Cerebellar cortex (tissue), 1 donor: ENCODE results near the gene CBLC.
A peak's percentile ranks its signal among the peaks of the same experiment; 100 is the strongest.

Source experiments
- DNase-seq: peaks from one replicate; pipeline ENCODE4 v3.0.0-alpha.2; 2015; ENCODE audit warnings: low spot score

Gene CBLC

DNA sequence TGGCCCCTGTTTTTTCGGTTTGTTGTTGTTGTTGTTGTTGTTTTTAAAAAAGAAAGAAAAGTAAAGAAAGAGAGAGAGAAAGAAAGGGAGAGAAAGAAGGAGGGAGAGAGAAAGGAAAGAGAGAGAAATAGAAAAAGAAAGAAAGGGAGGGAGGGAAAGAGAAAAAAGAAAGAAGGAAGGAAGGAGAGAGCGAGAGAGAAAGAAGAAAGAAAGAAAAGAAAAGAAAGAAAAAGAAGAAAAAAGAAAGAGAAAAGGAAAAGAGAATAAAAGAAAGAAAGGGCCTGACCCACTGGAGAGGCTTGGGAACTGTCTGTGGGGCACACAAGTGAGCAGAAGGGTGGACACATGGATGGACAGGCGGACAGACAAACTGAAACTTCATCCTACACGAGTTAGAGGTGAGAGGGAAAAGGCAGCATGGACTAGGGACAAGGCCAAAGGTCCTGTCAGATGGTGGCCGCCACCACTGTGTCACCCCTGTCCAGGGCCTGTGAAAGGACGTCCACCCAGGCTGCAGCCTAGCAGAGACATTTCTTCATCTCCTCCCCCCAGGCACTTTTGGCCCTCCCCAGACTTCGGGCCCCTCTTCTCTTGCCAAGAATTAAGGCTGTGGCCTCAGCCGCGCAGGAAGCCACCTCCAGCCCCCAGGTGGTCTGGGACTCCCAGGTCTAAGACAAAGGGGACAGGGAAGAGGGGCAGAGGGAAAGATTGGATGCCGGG, 22.1 kb downstream of the CBLC start:
- no peak for DNase-seq

DNA sequence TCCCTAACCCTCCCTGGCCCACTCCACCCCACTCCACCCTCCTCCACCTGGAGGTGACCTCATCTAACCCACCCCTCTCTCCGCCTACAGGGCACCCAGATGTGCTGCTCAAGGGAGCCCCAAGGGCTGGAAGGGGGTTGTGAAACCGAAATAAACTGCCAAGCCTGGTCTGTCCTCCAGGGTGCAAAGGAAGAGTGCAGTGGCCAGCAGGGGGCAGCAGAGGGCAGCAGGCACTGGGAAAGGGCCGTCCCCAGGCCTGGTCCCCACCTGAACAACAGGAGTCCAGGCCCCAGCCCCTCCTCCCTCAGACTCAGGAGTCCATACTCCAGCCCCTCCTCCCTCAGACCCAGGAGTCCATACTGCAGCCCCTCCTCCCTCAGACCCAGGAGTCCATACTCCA, 22.8 kb downstream of the CBLC start:
- DNase-seq: peak; percentile 68

DNA sequence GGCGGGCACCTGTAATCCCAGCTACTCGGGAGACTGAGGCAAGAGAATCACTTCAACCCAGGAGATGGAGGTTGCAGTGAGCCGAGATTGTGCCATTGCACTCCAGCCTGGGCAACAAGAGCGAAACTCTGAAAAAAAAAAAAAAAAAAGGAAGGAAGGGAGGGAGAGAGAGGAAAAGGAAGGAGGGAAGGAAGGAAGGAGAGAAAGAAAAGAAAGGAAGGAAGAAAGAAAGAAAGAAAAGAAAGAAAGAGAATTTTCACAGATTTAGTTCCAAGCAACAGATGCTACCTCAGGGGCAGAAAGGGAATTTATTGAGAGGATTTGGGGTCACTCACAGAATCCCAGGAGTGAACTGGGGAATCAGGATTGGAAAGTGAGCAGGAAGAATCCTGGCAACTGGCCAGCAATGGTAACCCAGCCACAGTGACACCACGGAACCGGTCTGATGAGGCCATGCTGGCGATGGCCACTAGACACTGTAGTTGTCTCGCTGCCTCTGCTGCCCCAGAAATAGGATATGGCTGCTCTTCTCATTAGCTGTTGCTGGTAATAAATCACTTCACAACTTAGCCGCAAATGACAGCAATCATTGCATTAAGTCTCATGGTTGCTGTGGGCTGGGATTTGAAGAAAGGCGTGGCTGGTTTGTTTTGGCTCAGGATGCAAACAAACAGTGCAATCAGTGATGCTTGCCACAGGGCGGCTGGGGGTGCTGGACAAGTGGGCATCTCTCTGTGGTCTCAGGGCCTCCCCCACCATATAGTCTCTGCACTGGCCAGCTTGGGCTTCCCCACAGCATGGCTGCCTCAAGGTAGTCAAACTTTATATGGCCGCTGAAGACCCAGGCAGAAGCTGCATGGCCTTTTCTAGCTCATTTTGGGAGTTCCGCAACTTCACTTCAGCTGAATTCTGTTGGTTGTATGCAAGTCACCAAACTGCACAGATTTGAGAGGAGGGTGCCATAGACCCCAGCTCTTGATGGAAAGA, 26.0 kb downstream of the CBLC start:
- DNase-seq: no peak

DNA sequence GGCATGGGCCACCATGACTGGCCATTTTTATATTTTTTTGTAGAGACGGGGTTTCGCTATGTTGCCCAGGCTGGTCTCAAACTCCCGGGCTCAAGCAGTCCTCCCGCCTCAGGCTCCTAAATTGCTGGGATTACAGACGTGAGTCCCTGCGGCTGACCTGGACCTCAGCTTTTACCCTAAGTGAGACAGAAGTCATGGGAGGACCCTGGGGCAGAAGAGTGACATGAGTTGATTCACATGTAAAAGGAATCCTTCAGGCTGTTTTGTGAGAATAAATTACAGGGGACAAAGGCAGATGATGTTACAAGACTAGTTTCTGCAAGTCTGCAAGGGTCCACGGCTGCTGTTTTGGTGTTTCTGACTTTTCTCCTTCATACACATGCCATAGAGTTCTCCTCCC, 28.6 kb downstream of the CBLC start:
- no peak for DNase-seq

DNA sequence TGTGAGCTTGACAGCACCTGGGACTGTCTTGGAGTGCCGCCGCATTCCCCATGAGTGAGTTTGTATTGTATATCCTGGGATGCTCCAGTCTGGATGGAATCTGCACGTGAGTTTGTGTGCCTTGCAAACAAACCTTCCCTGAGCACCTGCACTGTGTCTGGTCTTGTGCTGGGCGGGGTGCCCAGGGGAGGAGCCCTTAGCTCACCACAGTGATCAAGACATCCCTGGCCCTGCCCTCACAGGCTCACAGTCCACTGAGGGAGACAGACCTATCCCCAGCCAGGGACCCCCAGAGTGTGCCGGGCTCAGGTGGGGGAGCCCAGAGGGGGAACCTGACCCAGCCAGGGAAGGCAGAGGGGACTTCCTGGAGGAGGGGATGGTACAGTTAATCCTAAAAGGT, 29.5 kb downstream of the CBLC start:
- DNase-seq: no peak

DNA sequence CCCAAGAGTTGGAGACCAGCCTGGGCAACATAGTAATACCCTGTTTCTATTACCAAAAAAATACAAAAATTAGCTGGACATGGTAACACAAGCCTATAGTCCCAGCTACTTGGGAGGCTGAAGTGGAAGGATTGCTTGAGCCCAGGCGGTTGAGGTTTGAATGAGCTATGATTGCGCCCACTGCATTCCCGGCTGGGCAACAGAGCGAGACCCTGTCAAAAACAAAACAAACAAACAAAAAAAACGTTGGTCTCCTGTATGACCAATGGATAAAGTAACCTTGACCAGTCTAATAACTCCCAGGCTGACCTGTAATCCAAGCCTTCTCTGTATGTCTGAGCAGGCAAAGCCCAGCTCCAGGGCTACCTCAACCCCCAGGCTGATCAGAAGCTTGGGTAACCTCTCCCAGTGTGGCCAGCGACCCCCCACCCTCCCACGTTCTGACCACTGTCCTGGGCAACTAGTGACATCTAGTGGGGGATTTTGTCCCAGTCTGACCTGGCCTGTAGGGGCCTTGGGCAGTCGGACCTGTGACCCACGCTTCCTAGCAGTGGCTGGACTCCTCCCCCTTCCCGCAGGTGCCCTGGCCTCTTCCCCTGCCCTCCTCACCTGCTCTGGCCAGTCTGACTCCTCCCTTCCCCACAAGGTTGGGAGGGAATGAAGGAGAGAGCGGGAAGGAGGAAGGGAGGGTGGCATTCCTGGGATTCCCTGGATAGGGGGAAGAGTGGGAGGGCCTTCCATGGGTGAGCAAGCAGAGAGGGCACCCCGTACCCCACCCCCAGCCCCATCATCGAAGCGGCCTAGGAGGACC, 30.2 kb downstream of the CBLC start:
- peak; percentile 66 for DNase-seq

DNA sequence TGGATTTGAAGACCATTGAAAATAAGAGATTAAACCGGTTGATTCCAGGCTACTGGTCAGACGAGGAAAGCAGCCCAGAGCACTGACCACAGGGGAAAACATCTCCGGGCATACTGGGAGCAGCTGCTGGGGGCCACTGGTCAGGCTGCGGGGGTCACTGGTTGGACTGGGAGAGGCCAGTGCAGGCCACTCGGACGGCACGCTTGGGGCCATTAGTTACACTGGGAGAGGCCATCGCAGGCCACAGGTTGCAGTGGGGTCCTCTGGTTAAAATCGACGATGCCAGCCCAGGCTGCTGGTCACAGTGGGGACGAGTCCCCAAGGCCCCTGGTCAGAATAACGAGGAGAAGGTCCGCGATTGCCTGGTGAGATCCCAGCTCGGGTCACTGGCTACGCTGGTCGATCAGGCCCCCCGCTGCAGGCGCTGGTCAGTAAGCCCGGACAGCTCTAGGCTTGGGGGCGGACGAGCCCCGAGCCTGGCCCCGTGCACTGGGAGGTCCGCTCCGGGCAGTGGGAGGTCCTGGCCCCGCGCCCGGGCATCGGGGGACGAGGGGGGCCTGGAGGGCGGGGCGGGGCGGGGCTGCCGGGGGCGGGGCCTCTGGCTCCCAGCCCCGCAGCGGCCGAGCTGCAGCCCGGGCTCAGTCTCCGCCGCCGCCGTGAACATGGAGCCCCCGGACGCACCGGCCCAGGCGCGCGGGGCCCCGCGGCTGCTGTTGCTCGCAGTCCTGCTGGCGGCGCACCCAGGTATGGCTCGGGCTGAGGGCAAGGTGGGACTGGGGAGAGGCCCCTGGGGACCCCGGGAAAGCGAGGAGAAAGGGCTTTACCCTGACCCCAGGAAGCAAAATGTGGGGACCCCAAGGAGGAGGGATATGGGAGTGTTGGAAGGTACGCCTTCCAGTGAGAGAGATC, 31.0 kb downstream of the CBLC start, which contains the start of gene BCAM:
Gene BCAM, plus strand, starts transcription at position 641 of the 909 bp plus-strand sequence. Its CDS starts 22 bp downstream, at position 663.
- peak; percentile 38 for DNase-seq

DNA sequence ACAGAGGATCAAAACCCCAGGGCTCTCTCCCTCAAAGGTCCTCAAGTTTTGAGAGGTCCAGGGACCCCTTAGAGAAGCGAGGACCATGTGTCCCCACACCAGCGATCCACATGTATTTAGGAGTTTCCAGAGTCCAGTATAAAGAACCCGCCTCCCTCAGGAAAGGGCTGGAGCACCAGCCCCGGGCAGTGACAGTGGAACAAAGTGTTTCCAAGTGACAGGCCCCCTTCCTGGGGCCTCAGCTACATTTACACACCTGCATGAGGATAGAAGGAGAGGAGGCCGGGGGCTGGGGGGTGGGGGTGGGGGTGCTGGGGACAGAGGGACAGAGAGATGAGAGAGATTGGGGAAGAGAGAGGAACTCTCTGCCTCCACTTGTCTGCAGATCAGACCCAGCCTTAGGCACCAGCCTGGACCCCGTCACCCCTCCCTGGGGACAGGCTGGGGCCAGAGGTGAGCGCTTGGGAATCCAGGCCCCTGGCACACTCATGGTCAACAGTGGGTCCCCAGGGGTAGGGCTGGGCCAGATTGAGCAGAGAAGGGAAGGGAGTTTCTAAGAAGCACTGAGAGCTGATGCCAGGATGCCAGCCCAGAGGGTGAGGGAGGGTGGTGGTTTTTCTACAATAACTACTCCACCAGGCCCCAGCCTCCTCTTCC, 32.0 kb downstream of the CBLC start:
- no peak for DNase-seq

DNA sequence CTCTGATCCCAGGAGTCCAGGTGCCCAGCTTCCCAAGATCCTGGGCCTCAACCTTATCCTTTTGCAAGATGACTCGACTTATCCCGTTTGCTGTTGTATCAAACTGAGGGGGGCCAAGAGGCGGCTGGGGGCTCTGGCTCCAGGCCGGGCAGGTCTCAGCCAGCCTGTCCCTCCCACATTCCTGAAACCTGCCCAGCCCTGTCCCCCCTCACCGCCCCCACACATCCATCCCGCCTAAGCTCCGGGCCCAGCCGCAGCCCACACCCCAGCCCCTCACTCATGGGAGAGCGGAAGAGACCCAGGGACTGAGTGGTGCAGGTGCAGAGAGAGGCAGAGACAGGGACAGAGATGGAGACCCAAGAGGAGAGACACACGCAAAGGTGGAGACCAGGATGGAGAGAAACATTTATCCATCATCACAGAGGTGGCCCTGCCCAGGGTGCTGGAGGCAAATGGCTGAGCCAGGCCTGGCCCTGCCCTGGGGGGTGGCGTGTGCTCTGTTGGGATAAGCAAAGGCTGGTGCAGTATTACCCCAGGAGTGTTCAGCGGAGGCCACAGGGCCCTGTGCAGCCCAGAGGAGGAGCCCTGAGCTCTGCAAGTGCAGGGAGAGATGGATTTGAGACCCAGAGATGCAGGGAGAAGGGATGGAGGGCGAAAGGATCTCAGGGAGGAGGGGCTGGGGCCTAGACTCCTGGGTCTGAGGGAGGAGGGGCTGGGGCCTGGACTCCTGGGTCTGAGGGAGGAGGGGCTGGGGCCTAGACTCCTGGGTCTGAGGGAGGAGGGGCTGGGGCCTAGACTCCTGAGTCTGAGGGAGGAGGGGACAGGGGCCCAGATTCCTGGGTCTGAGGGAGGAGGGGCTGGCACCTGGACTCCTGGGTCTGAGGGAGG, 32.8 kb downstream of the CBLC start:
- no peak for DNase-seq

DNA sequence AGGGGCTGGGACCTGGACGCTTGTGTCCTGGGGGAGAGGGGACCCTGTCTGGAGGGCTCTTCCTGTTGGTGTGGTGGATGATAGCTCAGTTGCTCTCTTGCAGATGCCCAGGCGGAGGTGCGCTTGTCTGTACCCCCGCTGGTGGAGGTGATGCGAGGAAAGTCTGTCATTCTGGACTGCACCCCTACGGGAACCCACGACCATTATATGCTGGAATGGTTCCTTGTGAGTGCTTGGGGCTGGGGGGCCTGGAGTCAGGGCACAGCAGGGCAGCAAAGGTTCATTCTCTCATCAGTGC, 33.4 kb downstream of the CBLC start:
- no peak for DNase-seq

DNA sequence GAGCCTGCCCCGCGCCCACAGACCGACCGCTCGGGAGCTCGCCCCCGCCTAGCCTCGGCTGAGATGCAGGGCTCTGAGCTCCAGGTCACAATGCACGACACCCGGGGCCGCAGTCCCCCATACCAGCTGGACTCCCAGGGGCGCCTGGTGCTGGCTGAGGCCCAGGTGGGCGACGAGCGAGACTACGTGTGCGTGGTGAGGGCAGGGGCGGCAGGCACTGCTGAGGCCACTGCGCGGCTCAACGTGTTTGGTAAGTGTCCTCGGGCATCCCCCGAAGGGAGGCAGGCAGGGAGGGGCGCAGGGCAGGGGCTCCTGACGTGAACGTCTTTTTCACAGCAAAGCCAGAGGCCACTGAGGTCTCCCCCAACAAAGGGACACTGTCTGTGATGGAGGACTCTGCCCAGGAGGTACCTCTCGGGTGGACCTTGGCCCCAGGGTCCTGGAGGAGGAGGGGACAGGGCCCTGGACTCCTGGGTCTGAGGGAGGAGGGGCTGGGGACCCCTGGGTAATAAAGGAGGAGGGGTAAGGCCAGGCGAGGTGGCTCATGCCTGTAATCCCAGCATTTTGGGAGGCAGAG, 34.5 kb downstream of the CBLC start:
- no peak for DNase-seq

DNA sequence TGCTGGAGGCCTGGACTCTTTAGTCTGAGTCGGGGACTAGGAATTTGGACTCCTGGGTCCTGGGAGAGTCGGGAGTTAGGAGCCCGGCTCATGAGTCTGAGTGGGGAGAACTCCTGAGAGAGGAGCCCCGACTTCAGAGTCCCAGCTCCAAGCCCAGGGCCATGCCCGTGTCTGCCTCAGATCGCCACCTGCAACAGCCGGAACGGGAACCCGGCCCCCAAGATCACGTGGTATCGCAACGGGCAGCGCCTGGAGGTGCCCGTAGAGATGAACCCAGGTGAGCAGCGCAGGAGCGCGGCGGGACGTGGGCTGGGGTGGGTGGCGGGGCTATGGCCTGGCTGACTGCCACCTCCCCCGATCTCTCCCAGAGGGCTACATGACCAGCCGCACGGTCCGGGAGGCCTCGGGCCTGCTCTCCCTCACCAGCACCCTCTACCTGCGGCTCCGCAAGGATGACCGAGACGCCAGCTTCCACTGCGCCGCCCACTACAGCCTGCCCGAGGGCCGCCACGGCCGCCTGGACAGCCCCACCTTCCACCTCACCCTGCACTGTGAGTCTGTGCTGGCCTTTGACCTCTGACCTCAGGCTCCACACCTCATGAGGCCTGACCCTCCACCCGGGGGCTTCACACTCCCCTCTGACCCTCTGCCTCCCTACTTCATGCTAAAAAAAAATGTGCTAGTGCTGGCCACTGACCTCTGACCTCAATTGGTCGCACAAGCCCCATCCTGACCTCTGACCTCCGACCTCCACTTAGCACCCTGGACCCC, 35.6 kb downstream of the CBLC start:
- no peak for DNase-seq

DNA sequence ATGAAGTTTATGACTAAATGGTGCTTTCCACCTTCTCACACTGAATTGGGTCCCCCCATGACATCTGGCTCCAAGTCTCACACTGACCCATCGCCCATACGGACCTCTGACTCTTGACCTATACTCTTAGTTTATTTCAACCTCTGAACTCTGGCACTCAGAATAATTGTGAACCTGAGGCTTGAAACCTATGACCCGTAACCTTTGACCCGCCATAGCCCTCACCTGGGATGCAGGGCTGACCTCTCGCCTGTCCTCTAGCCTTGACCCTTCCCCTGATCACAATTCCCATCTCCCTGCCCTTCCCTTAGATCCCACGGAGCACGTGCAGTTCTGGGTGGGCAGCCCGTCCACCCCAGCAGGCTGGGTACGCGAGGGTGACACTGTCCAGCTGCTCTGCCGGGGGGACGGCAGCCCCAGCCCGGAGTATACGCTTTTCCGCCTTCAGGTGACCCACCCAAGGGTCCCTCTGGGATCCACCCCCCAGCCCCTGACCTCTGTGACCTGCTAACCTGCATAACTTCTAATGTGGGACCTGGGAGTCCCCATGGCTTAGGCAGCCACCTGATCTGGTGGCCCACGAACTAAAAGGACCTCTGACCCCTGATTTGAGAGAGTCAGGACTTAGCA, 36.3 kb downstream of the CBLC start:
- no peak for DNase-seq

DNA sequence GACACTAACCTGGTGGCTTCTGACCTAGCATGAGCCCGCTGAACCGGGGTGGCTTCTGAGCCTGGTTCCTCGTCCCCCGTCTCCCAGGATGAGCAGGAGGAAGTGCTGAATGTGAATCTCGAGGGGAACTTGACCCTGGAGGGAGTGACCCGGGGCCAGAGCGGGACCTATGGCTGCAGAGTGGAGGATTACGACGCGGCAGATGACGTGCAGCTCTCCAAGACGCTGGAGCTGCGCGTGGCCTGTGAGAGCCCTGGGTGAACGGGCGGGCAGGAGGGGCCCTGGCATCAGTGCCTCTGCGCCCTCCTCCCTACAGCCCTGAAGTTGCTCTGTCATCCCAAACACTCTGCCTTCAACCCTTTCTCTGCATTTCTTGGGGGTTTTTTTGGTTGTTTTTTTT, 36.8 kb downstream of the CBLC start:
- DNase-seq: no peak

DNA sequence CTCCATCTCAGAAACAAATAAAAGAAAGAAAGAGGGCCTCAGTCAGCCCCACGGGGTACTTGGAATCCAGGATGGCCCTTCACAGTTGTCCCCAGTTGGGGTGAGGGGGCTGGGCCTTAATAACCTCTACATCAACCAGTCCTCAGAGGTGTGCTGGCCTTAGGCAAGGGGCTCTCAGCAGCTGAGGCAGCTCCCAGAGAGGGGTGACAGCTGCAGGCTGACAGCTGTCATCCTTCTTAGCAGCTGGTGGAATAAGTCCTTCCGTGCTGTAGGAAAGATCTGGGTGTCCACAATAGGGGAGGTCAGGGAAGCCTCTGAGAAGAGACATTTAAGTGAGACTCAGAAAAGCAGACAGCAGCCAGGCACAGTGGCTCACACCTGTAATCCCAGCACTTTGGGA, 38.6 kb downstream of the CBLC start:
- no peak for DNase-seq

DNA sequence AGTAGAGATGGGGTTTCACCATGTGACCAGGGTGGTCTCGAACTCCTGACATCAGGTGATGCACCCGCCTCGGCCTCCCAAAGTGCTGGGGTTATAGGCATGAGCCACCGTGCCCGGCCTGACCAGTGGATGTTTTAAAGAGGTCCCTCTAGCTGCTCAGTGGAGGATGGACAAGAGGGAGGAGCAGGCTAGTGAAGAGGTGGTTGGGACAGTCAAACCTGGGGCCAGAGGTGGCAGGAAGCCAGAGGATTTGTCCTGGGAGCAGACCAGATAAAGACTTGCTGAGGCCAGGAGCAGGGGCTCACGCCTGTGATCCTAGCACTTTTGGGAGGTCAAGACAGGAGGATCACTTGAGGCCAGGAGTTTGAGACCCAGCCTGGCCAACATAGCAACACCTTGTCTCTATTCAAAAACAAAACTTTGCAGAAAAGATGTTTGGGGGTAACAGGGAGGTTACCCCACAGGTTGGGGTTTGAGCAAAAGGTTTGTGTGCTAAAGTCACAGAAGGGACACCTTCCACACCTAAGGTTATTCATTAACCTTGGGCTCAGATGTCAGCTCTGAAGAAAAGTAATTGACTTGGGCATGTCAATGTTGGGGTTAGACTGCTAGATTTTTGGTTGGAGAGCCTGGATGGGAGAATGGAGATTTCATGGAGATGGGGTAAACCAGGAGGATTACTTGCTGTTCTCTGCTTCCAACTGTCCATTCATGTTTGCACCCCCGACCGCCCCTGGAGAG, 40.2 kb downstream of the CBLC start:
- DNase-seq: no peak

DNA sequence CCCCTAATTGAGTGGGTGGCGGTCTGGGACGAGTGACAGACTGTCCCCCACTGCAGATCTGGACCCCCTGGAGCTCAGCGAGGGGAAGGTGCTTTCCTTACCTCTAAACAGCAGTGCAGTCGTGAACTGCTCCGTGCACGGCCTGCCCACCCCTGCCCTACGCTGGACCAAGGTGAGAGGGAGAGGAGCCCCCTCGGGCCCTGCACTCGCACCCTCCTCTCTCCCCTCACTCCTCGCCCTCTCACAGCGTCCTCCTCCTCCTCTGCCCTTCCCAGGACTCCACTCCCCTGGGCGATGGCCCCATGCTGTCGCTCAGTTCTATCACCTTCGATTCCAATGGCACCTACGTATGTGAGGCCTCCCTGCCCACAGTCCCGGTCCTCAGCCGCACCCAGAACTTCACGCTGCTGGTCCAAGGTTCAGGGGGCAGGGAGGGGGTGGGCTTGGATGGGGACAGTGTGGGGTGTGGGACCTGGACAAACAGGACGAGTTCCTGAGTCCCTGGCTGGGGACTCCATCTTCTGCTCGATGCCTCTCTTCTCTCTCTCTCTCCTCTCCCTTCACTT, 40.9 kb downstream of the CBLC start:
- DNase-seq: no peak
